Peyer's patch (tissue), 4 donors: ENCODE results near the gene METTL2A. TPM values are rescaled to one million over a fixed set of nuclear protein-coding genes. Genes with fewer than 3 reads are reported as not detected.
"Not testable (repeated sequence)": the region's sequence is repeated elsewhere in the genome, so short reads cannot be mapped to it uniquely, and the experiment has no call there.

Source experiments
- DNase-seq, 3 donors: peaks; one replicate each; pipeline ENCODE4 v3.0.0-alpha.2; 2017 to 2019
- H3K27ac ChIP-seq, 4 donors: fragments of 200-600 bp; sonication (generic); one replicate each; pipeline ENCODE4 v1.5.1; 2016 to 2019
- H3K27me3 ChIP-seq, 2 donors: fragments of 200-600 bp; sonication (generic); one replicate each; pipeline ENCODE4 v1.5.1; 2019
- H3K36me3 ChIP-seq, 3 donors: fragments of 200-600 bp; sonication (generic); one replicate each; pipeline ENCODE4 v1.5.1; 2016 to 2019
- H3K4me1 ChIP-seq, 4 donors: fragments of 200-600 bp; sonication (generic); one replicate each; pipeline ENCODE4 v1.5.1; 2016 to 2019
- H3K4me3 ChIP-seq, 4 donors: fragments of 200-600 bp; sonication (generic); 1 replicate in 3 of 4; 2 replicates in 1 of 4; pipeline ENCODE4 v1.5.1; 2016 to 2019; ENCODE audit warnings: mild to moderate bottlenecking in 1 of 4
- H3K9me3 ChIP-seq, 4 donors: fragments of 200-600 bp; sonication (generic); one replicate each; pipeline ENCODE4 v1.5.1; 2016 to 2019; ENCODE audit warnings: mild to moderate bottlenecking in 1 of 4
- POLR2A ChIP-seq, 2 donors: fragments of 450-650 bp; IDR thresholded peaks; one replicate each; pipeline ENCODE4 v1.5.1; 2017; ENCODE audit warnings: antibody characterized with exemption in 2 of 2, mild to moderate bottlenecking in 2 of 2, moderate library complexity in 2 of 2
- total RNA-seq, 4 donors: library from RNA; depleted of rRNA; stranded (reverse); fragments of >200 nt; gene quantifications; one replicate each; pipeline ENCODE4 v1.1.0, GENCODE V29; 2016
- TF ChIP-seq, protein P1 (sequence below), 6 experiments: fragments of 450-650 bp in 4 of 6; fragments of 200-600 bp in 2 of 6; sonication (generic) in 1 of 6; IDR thresholded peaks; one replicate each; pipeline ENCODE4 v1.5.1; 2017 to 2019; ENCODE audit warnings: antibody characterized with exemption in 6 of 6, mild to moderate bottlenecking in 3 of 6, moderate library complexity in 1 of 6

METTL2A gene
- total RNA-seq: 10 to 100 TPM in 3 of 4 donors, 1 to 10 TPM in 1; 10.0 to 18.2 (median 14.9) TPM

GRCh38 chr17:62423647-62424461, at the start of gene METTL2A:
TSS of gene METTL2A (plus strand) at chr17:62423897. CDS start at chr17:62423903, 6 bp downstream.
- not testable (repeated sequence) for H3K27me3 ChIP-seq, H3K9me3 ChIP-seq
- TF ChIP-seq, protein P1, sequence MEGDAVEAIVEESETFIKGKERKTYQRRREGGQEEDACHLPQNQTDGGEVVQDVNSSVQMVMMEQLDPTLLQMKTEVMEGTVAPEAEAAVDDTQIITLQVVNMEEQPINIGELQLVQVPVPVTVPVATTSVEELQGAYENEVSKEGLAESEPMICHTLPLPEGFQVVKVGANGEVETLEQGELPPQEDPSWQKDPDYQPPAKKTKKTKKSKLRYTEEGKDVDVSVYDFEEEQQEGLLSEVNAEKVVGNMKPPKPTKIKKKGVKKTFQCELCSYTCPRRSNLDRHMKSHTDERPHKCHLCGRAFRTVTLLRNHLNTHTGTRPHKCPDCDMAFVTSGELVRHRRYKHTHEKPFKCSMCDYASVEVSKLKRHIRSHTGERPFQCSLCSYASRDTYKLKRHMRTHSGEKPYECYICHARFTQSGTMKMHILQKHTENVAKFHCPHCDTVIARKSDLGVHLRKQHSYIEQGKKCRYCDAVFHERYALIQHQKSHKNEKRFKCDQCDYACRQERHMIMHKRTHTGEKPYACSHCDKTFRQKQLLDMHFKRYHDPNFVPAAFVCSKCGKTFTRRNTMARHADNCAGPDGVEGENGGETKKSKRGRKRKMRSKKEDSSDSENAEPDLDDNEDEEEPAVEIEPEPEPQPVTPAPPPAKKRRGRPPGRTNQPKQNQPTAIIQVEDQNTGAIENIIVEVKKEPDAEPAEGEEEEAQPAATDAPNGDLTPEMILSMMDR (IDR thresholded peaks at IDR 0.05): peak; percentile 22 to 62 (median 42)
- peak; percentile 58 to 70 for TF ChIP-seq POLR2A (IDR thresholded peaks at IDR 0.05)
- peak within 1 kb of the TSS; percentile 59 to 89 (median 76) for H3K27ac ChIP-seq
- peaks cover 0 to 10% (median 0%) of the 10 kb centered on the region in 3 donors for H3K36me3 ChIP-seq
- peak within 1 kb of the TSS; percentile 58 to 92 (median 68) for H3K4me3 ChIP-seq
- DNase-seq: peak; percentile 88 to 96 (median 89)
- H3K4me1 ChIP-seq: peaks cover 0 to 12% (median 3%) of the 10 kb centered on the region in 4 donors

DNA sequence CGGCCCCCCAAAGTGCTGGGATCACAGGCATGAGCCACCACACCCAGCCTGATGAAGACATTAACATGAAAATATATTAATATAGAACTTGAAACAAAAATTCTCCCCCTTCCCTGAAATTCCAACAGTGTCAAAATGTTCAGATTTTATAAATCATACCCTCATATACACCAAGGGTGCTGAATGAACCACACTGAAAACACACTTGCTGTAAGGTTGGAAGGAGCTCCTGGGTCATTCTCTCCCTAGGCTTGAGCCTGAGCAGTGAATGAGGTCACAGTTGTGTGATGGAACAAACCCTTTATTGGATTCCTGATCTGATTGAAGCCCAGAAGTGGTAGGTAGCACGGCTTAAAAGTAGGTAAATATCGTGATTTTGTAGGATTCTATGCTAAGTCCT, 43.4 kb upstream of the METTL2A start, which contains the start of gene EFCAB3:
Gene EFCAB3, plus strand, starts transcription at position 301 of the 400 bp plus-strand sequence. CDS start 2,427 bp downstream, outside the sequence.
- no peak for TF ChIP-seq POLR2A (IDR thresholded peaks at IDR 0.05)
- TF ChIP-seq, protein P1 (IDR thresholded peaks at IDR 0.05): no peak
- DNase-seq: no peak
- no peak within 1 kb of the TSS for H3K27ac ChIP-seq
- H3K9me3 ChIP-seq: no peaks in the 10 kb centered on the region
- H3K4me3 ChIP-seq: no peak within 1 kb of the TSS
- H3K27me3 ChIP-seq: no peaks in the 10 kb centered on the region
- no peaks in the 10 kb centered on the region for H3K4me1 ChIP-seq
- no peaks in the 10 kb centered on the region for H3K36me3 ChIP-seq

- Histone ChIP-seq H3K27me3 (no peaks in the 10 kb centered on the region), H3K27ac (no peak overlapping the region), H3K4me1 (no peaks in the 10 kb centered on the region), H3K9me3 (no peaks in the 10 kb centered on the region), H3K36me3 (no peaks in the 10 kb centered on the region), H3K4me3 (no peak overlapping the region)
- TF ChIP-seq POLR2A (IDR thresholded peaks at IDR 0.05): no peak
- TF ChIP-seq, protein P1 (IDR thresholded peaks at IDR 0.05): no peak
- no peak for DNase-seq
These were observed 42.1 kb upstream of the METTL2A start for GRCh38 chr17:62381561-62381960.

GRCh38 chr17:62388856-62389255, 34.8 kb upstream of the METTL2A start:
- no peaks in the 10 kb centered on the region for H3K27me3 ChIP-seq
- H3K9me3 ChIP-seq: no peaks in the 10 kb centered on the region
- no peaks in the 10 kb centered on the region for H3K4me1 ChIP-seq
- no peak for DNase-seq
- no peak overlapping the region for H3K4me3 ChIP-seq
- TF ChIP-seq, protein P1 (IDR thresholded peaks at IDR 0.05): no peak
- TF ChIP-seq POLR2A (IDR thresholded peaks at IDR 0.05): no peak
- H3K27ac ChIP-seq: no peak overlapping the region
- H3K36me3 ChIP-seq: no peaks in the 10 kb centered on the region

GRCh38 chr17:62392908-62393307, 30.8 kb upstream of the METTL2A start:
- Histone ChIP-seq H3K36me3 (no peaks in the 10 kb centered on the region), H3K4me1 (no peaks in the 10 kb centered on the region), H3K4me3 (no peak overlapping the region), H3K9me3 (no peaks in the 10 kb centered on the region), H3K27ac (no peak overlapping the region), H3K27me3 (no peaks in the 10 kb centered on the region)
- TF ChIP-seq, protein P1 (IDR thresholded peaks at IDR 0.05): no peak
- TF ChIP-seq POLR2A (IDR thresholded peaks at IDR 0.05): no peak
- DNase-seq: no peak
